ENCODE results near the gene COL6A1.

The COL6A1 gene

GRCh38 chr21:46049890-46050667, 68.5 kb downstream of the COL6A1 start:
- DNase-seq (ENCODE audit: low spot score): no peak

- DNase-seq (ENCODE audit: low spot score): no peak
These were observed 69.3 kb downstream of the COL6A1 start for GRCh38 chr21:46050668-46051378.

GRCh38 chr21:46051379-46051770, 69.8 kb downstream of the COL6A1 start:
- no peak for DNase-seq (ENCODE audit: low spot score)

- DNase-seq (ENCODE audit: low spot score): no peak
These were observed 70.5 kb downstream of the COL6A1 start for GRCh38 chr21:46051821-46052675.

GRCh38 chr21:46052703-46053651, 71.4 kb downstream of the COL6A1 start:
- no peak for DNase-seq (ENCODE audit: low spot score)

GRCh38 chr21:46054031-46054430, 72.5 kb downstream of the COL6A1 start:
- no peak for DNase-seq (ENCODE audit: low spot score)

GRCh38 chr21:46054451-46054881, 72.9 kb downstream of the COL6A1 start:
- peak; percentile 78 for DNase-seq (ENCODE audit: low spot score)

All from ecto neural progenitor cell (in vitro differentiated cells).